Renal pelvis (tissue), 4 donors: ENCODE results near the gene ADCY7. TPM values are rescaled to one million over a fixed set of nuclear protein-coding genes. Genes with fewer than 3 reads are reported as not detected.

Experiments used
- DNase-seq: peaks from one replicate; pipeline ENCODE4 v3.0.0-alpha.2; 2013
- polyA plus RNA-seq, 3 donors: library from polyadenylated mRNA; unstranded; fragments of 120-200 nt; gene quantifications; one replicate each; pipeline ENCODE4 v1.2.1, GENCODE V29; 2013; ENCODE audit not compliant: insufficient read length in 3 of 3

The ADCY7 gene
- polyA plus RNA-seq, 3 donors = 8.1 to 9.3 (median 8.2) TPM

DNA sequence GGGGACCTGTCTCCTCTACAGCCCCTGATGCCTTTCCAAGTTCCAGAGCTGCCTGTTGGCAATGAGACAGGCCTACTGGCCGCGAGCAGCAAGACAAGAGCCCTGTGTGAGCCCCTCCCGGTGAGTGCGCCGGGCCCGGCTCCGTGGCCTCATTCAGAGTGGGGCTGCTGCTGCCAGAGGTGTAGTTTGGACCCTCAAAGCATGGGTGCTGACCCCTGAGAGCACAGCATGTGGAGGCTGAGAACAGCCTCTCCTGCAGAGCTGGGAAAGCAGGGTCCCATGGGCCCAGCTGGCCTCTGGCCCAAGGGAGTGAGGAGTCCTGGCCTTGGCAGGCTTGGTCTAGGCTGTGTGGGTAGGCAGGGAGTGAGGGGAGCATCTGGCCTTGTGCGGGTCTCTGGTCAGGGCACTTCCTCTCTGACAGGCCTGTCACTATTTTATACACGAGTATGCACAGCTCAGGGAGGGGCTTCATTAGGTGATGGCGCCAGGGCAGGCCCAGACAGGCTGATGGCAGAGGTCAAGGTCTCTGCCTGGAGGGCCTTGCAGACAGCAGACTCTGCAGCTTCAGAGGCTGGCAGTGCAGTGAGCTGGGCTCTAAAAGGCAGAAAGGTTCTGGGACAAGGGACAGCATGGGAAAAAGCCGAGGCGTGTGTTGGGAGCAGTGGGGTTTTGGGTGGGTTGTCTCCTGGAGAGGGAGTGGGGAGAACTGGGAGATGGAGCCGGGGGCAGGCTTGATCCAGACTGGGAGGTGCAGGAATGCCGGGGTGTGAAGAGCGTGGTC is 43.4 kb downstream of the ADCY7 start:
- no peak for DNase-seq

GRCh38 chr16:50310308-50311133 is 44.2 kb downstream of the ADCY7 start:
- no peak for DNase-seq

- DNase-seq = no peak
Observed at GRCh38 chr16:50311134-50311528, 44.8 kb downstream of the ADCY7 start.

DNA sequence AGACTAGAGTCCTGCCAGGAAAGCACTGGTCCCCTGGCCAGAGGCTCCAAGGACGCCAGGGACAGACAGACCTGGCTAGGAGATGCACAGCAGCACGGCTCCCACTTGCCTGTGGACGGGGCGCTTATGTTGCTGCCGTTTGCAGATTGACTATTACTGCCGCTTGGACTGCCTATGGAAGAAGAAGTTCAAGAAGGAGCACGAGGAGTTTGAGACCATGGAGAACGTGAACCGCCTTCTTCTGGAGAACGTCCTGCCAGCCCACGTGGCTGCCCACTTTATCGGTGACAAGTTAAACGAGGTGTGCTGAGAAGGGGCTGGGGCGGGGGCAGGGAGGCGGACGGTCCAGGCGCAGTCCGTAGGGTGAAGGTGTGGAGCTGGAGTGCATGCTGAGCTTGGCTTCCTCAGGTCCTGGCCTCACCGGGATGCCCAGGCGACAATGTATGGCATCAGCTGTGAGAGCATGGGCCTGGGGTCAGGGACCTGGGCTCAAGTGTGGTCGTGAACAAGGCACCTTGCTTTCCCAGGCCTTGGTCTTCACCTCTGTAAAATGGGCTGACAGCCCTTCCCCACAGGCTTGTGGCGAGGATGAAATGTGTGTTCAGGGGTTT is 45.6 kb downstream of the ADCY7 start:
- no peak for DNase-seq

DNA sequence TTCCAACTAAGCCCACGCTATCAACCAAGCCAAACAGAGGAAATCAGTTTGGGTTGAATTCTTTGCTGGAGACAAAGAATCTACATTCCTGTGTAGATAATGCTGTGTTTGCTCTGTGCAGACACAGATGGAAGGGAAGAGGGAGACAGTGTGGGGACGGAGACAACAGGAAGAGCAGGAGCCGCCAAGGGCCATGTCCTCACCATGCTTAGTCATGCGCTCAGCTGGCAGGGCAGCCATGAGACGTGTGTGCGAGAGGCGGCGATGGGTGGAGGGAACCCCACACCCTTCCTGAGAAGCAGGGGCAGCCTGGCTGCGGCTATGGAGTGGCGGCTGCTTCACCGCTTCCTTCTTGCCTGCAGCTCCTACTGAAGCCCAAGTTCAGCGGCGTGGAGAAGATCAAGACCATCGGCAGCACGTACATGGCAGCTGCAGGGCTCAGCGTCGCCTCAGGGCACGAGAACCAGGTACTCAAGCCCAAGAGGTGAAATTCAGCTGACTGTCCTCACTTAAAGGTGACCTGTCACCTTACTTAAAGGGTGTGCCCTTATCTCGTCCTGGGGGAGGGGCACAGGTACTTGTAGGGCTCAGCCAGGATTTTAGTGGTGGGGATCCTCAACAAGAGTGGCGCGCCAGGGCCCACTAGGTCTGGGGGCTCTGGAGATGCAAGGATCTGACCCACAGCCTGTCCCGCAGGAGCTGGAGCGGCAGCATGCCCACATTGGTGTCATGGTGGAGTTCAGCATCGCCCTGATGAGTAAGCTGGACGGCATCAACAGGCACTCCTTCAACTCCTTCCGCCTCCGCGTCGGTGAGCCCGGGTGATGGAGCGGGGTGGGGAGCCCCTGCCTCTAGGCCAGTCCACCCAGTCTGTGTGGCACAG is 47.5 kb downstream of the ADCY7 start:
- no peak for DNase-seq

DNA sequence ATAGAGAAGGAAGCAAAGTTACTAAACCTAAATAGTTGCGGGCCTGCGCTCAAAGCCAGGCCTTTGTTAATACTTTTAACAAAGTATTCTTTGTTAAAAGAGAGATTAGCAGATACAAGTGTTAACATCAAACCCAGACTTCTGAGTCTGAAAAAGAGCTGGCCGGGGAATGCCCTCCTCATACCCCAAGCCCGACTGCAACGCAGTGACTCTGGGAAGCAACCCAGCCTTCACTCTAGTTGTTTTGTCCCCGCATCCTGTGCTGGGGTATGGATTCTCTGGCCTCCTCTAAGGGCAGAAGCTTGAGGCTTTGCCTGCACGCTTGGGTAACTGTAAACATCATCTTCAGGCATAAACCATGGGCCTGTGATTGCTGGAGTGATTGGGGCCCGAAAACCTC is 48.3 kb downstream of the ADCY7 start:
- DNase-seq = no peak

- peak; percentile 34 for DNase-seq
Observed at GRCh38 chr16:50315346-50315997, 49.1 kb downstream of the ADCY7 start.

DNA sequence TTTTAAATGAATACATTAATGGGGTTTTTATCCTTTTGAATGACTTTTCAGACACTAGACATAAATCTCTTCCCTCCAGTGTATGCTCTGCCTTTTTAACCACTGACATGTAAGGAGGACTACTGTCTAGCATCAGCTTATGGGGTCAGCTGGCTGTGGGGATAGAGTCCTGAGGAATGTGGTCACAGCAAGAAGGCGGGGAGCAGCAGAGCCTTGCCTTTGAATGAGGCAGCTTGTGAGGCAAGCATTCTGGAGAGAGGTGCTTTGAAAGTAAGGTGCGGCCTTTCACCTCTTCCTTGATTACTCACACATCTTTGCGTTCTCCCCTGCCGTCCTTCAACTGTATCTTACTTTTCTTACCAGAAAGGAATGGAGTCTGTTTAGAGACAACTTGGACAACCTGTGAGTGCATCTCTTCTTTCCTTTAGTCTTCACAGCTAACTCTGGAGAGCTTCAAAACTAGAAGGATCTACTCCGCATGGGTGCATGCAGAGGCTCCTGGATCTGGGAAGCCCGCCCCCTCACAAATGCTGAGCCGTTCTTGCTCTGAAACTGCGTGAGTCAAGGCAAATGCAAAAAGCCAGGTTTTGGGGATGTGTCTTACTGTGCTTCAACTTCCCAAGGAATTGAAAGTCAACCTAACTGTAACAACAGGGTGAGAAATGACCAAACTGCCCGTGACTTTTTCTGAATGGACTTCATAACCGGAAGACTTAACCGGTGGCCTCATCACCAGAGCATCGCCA is 49.9 kb downstream of the ADCY7 start:
- no peak for DNase-seq

DNA sequence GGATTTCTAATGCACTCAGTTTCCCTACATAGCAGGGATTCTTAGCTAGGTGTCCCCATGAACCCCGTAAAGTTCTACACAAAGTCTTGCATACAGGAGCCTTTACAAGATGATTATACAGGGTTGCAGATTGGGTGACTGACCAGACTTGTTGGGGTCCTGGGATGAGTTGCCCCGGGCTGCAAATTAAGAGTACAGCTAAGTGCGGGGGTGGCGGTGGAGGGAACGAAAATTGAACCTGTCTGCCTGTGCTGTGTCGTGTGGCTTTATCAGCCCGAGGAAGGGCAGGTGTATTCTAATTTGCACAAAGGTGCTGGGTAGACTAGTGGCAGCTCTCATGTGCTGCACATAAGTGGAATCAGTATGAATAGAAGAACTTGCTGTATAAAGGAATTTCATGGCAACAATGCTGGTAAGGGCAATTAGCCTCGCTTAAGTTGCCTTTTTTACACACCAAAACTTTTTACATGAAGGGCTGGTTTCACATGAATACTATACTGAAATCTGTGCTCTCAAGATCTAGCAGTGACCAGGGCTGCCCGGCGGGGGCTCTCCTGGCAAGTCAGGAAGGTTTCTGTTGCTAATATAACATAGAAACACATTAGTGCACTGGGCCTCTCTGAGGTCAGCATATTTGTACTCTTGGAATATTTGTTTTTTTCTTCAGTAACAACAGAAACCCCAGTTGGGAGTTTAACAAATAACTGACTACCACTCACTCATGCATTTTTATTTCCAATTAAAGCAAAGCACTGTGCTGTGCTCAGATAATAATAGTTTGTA is 50.7 kb downstream of the ADCY7 start:
- no peak for DNase-seq

DNA sequence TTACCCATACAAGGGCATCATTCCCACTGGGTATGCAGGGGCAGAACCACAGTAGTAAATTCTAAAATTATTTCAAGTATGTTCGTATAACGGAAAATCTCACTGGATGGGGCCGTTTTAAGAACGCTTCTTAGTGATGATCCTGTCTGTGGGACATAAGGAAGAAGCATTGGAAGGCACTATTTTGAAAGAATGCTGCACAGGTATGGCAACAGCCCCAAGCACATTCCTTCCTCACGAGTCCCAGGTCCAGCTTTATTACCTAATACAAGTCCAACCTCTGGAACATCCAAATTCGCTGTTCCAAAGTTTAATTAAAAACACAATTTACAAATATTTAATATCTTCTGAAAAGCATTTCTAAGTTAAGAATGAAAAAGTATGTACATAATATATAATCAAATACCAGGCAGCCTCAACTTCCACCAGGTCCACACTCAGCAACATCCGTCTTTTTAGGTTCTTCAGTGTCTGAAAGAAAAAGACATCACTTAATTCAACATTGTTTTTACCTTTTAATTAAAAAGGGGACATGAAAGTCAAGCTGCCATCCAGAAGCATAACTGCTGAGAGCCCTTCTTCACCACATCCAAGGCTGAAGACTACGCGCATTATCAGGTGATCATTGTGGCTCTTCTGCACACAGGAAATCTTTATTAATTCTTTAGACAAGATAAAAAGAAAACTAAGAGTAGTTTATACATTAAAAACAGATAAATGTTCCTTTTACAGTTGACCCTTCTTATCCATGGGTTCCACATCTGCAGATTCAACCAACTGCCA is 52.6 kb downstream of the ADCY7 start:
- no peak for DNase-seq

DNA sequence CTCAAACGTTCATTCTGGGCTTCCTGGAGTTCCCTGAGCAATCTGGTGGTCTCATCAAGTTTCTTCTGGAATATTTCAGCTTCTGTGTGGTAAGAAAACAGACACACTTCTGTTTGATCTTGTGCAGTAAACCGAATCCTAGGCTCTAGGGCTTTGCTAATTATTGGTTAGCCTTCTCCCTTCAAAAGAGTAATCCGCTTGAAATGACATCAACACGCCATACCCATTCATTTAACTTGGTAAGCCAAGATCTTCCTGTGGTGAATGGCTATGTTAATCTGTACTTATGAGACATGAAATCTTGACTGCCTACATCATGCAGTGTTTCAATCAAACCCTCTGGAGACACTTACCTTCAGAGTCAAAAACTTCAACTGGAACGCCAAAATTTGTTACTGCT is 54.0 kb downstream of the ADCY7 start:
- no peak for DNase-seq

GRCh38 chr16:50322333-50322732 is 56.0 kb downstream of the ADCY7 start:
- no peak for DNase-seq

DNA sequence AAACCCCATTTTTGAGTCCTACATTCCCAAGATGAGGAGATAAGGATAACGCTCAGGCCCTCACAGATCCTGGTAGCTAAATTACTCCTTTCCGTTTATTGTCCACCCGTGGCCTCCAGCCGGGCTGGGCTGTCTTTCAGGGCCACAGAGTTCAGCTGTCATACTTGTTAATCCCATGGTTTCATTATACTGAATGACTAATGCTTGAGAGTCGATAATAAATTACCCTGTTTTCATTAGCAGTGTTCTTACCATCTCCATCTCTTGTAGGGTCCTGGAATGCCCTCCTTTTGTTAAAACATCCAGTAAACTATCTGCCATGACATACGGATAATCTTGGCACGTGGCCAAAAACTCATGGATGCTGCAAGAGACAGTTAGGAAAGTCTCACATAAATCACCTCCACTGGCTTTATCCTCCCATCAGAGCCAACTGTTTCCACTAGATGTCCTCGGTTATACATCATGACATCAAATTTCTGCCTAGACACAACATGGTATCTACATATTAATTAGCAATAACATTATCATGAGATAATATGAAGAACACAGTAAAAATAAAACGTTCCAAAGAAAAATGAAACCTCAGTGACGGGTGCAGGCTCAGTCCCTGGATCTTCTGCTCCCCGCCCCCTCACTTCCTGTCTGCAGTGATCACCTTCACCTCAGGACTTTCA is 57.1 kb downstream of the ADCY7 start:
- no peak for DNase-seq

- no peak for DNase-seq
Observed at GRCh38 chr16:50324345-50324744, 58.0 kb downstream of the ADCY7 start.

- DNase-seq = no peak
Observed at GRCh38 chr16:50326264-50326663, 59.9 kb downstream of the ADCY7 start.

DNA sequence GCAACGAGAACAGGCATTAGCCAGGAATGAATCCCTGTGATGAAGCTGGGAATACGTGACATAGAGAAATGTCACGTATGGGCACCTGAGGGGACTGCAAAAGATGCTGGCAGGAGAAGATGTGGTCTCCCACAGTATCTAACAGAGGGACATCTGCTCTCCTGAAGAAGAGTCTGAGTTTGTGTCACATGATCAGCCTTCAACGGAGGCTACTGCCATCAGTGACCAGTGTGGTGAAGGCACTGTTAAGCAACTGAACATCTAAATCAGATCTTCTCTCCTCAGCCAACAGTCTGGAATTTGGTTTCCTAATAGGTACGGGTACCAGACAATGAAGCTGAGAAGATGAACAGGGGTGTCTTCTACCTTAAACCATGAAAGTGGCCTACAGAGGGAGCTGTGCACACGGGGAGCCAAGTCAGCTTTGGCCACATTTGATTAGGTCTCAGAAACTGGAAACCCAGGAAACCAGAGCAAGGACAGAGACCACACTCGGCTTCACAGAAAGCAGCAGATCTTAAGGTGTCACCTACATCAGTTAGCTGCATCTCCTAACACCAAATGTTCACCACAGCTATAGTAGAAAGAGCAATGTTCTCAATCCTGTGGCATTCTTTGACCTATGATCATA is 60.6 kb downstream of the ADCY7 start:
- DNase-seq = no peak

- no peak for DNase-seq
Observed at GRCh38 chr16:50329446-50330189, 63.3 kb downstream of the ADCY7 start.
